Mesendoderm (in vitro differentiated cells): Measurements from ENCODE around the gene APOBEC3C.
"Not testable (repeated sequence)": the region's sequence is repeated elsewhere in the genome, so short reads cannot be mapped to it uniquely, and the experiment has no call there.

Experiments
- DNase-seq: peaks from one replicate; pipeline ENCODE4 v3.0.0; 2013
- H2AK5ac ChIP-seq: 2 replicates; pipeline ENCODE4 v1.6.1; 2013; ENCODE audit warnings: low read length, inconsistent platforms
- H2BK120ac ChIP-seq: 2 replicates; pipeline ENCODE4 v1.6.1; 2013; ENCODE audit warnings: low read depth, mild to moderate bottlenecking, low read length, moderate library complexity, mixed read lengths
- H2BK15ac ChIP-seq: replicated peaks from 2 replicates; pipeline ENCODE4 v1.6.1; 2013; ENCODE audit warnings: low read depth, mild to moderate bottlenecking, moderate library complexity
- H2BK5ac ChIP-seq: 2 replicates; pipeline ENCODE4 v1.6.1; 2013; ENCODE audit warnings: low read length, inconsistent platforms
- H3K18ac ChIP-seq: 2 replicates; pipeline ENCODE4 v1.6.1; 2013; ENCODE audit warnings: mild to moderate bottlenecking, low read length, mixed read lengths
- H3K23ac ChIP-seq: one replicate; pipeline ENCODE4 v1.6.1; 2013; ENCODE audit warnings: low read length
- H3K27ac ChIP-seq: 2 replicates; pipeline ENCODE4 v1.5.1; 2013; ENCODE audit warnings: low read depth, mild to moderate bottlenecking, inconsistent platforms, low read length, moderate library complexity
- H3K27me3 ChIP-seq: 2 replicates; pipeline ENCODE4 v1.6.1; 2013; ENCODE audit warnings: low read length, control low read depth, mild to moderate bottlenecking, inconsistent platforms; ENCODE audit not compliant: insufficient read depth, poor library complexity
- H3K36me3 ChIP-seq: 2 replicates; pipeline ENCODE4 v1.6.1; 2013; ENCODE audit warnings: low read length, inconsistent platforms; ENCODE audit not compliant: control insufficient read depth, insufficient read depth
- H3K4ac ChIP-seq: one replicate; pipeline ENCODE4 v1.6.1; 2013; ENCODE audit warnings: low read depth, mild to moderate bottlenecking, low read length, moderate library complexity
- H3K4me1 ChIP-seq: 2 replicates; pipeline ENCODE4 v1.6.1; 2013; ENCODE audit warnings: low read depth, low read length, inconsistent platforms; ENCODE audit not compliant: control insufficient read depth
- H3K4me2 ChIP-seq: 2 replicates; pipeline ENCODE4 v1.6.1; 2013; ENCODE audit warnings: low read length
- H3K4me3 ChIP-seq: 2 replicates; pipeline ENCODE4 v1.5.1; 2013; ENCODE audit warnings: mild to moderate bottlenecking, low read length
- H3K56ac ChIP-seq: one replicate; pipeline ENCODE4 v1.6.1; 2013; ENCODE audit warnings: low read length
- H3K79me1 ChIP-seq: 2 replicates; pipeline ENCODE4 v1.6.1; 2013; ENCODE audit warnings: low read length, inconsistent platforms
- H3K79me2 ChIP-seq: 2 replicates; pipeline ENCODE4 v1.6.1; 2013; ENCODE audit warnings: mild to moderate bottlenecking, low read length; ENCODE audit not compliant: control insufficient read depth, insufficient read depth
- H3K9ac ChIP-seq: 2 replicates; pipeline ENCODE4 v1.6.1; 2013; ENCODE audit warnings: low read length, inconsistent platforms
- H4K5ac ChIP-seq: one replicate; pipeline ENCODE4 v1.6.1; 2013; ENCODE audit warnings: low read length
- H4K8ac ChIP-seq: one replicate; pipeline ENCODE4 v1.6.1; 2013; ENCODE audit warnings: low read depth, mild to moderate bottlenecking, control low read depth, low read length, moderate library complexity
- WGBS: extraction: QIAGEN DNeasy Blood & Tissue Kit; methylation state at CpG from one replicate; pipeline ENCODE4 v1.1.7; 2013; ENCODE audit warnings: low lambda C conversion rate, missing lambda C conversion rate; ENCODE audit not compliant: insufficient coverage; ENCODE audit errors: extremely low coverage; 5-methylcytosine and 5-hydroxymethylcytosine counted together

The APOBEC3C gene

GRCh38 chr22:38996105-38996504, 18.0 kb upstream of the APOBEC3C start:
- no peak overlapping the region for H2AK5ac ChIP-seq
- WGBS: no CpG with 5 or more reads among the region's 6 CpGs
- no peaks in the 10 kb centered on the region for H3K4me1 ChIP-seq
- H3K79me2 ChIP-seq: no peaks in the 10 kb centered on the region
- no peak overlapping the region for H3K4ac ChIP-seq
- H4K5ac ChIP-seq: no peak overlapping the region
- H3K27ac ChIP-seq: no peak overlapping the region
- H3K79me1 ChIP-seq: no peaks in the 10 kb centered on the region
- DNase-seq: no peak
- no peak overlapping the region for H3K9ac ChIP-seq
- no peak overlapping the region for H3K18ac ChIP-seq
- H2BK15ac ChIP-seq: no peak overlapping the region
- H3K4me2 ChIP-seq: no peak overlapping the region
- no peak overlapping the region for H2BK5ac ChIP-seq
- H3K36me3 ChIP-seq: no peaks in the 10 kb centered on the region
- no peak overlapping the region for H3K56ac ChIP-seq
- H3K4me3 ChIP-seq: no peak overlapping the region
- H2BK120ac ChIP-seq: no peak overlapping the region
- no peak overlapping the region for H3K23ac ChIP-seq
- H3K27me3 ChIP-seq: no peaks in the 10 kb centered on the region
- H4K8ac ChIP-seq: no peak overlapping the region

DNA sequence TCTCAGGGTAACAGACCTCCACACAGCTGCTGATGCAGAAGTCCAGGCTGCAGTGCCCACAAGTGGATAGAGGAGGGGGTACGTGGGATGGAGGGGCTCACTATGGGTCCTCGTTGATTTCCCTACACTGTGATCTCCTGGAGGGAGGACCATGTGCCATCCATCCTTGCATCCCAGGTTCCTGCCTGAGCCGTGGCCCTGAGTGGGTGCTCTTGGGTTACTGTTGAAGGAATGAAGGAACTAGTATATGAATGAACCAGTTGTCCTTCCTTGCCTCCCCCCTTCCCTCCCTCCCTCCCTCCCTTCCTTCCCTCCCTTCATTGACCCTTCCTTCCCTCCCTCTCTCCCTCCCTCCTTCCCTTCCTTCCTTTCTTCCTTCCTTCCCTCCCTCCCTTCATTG, 16.5 kb upstream of the APOBEC3C start:
- Histone ChIP-seq H2AK5ac (peak overlapping the region; percentile 74), H2BK15ac (no peak overlapping the region), H3K36me3 (no peaks in the 10 kb centered on the region)

GRCh38 chr22:39003165-39003638, 10.9 kb upstream of the APOBEC3C start:
- no peaks in the 10 kb centered on the region for H3K36me3 ChIP-seq
- H3K23ac ChIP-seq: no peak overlapping the region
- no peak overlapping the region for H4K8ac ChIP-seq
- H4K5ac ChIP-seq: no peak overlapping the region
- no peak overlapping the region for H3K4me2 ChIP-seq
- peak overlapping the region; percentile 43 for H3K56ac ChIP-seq
- H2BK120ac ChIP-seq: no peak overlapping the region
- peak overlapping the region; percentile 52 for H2BK5ac ChIP-seq
- H2AK5ac ChIP-seq: no peak overlapping the region
- H3K79me2 ChIP-seq: no peaks in the 10 kb centered on the region
- WGBS: no CpG with 5 or more reads among the region's 7 CpGs
- no peak overlapping the region for H3K4me3 ChIP-seq
- no peaks in the 10 kb centered on the region for H3K27me3 ChIP-seq
- no peak overlapping the region for H3K27ac ChIP-seq
- peak; percentile 93 for DNase-seq
- H2BK15ac ChIP-seq: no peak overlapping the region
- H3K79me1 ChIP-seq: no peaks in the 10 kb centered on the region
- H3K4me1 ChIP-seq: no peaks in the 10 kb centered on the region
- H3K9ac ChIP-seq: peak overlapping the region; percentile 4
- peak overlapping the region; percentile 19 for H3K18ac ChIP-seq
- H3K4ac ChIP-seq: peak overlapping the region; percentile 1

More for the DNA sequence above, 16.5 kb upstream of the APOBEC3C start:
- Histone ChIP-seq H3K27ac (no peak overlapping the region), H3K4me1 (no peaks in the 10 kb centered on the region), H3K4me2 (no peak overlapping the region), H3K79me1 (no peaks in the 10 kb centered on the region), H3K23ac (peak overlapping the region; percentile 66), H3K79me2 (no peaks in the 10 kb centered on the region), H3K56ac (peak overlapping the region; percentile 44), H3K18ac (no peak overlapping the region), H3K27me3 (no peaks in the 10 kb centered on the region), H3K9ac (no peak overlapping the region), H2BK120ac (no peak overlapping the region), H4K8ac (no peak overlapping the region), H3K4ac (no peak overlapping the region), H4K5ac (no peak overlapping the region), H3K4me3 (no peak overlapping the region), H2BK5ac (peak overlapping the region; percentile 79)
- DNase-seq: no peak
- WGBS: no CpG with 5 or more reads among the region's 3 CpGs

DNA sequence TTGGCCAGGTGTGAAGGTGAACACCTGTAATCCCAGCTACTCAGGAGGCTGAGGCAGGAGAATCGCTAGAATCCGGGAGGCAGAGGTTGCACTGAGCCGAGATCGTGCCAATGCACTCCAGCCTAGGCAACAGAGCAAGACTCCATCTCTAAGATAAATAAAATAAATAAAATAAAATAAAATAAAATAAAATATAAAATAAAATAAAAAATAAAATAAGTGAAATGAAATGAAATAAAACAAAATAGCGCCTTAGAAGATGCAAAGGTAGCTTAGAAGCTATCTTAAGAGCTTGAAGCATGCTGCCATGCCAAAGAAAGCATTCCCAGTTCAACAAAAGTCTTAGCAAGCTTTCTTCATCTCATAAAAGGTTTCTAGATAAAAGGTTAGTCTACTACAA, 6.9 kb upstream of the APOBEC3C start:
- Histone ChIP-seq H4K8ac (no peak overlapping the region), H2BK15ac (no peak overlapping the region), H3K27me3 (no peaks in the 10 kb centered on the region), H3K9ac (no peak overlapping the region), H4K5ac (no peak overlapping the region), H3K4me3 (no peak overlapping the region), H3K56ac (no peak overlapping the region), H3K36me3 (no peaks in the 10 kb centered on the region), H2AK5ac (no peak overlapping the region), H3K4ac (no peak overlapping the region), H3K79me2 (no peaks in the 10 kb centered on the region), H3K18ac (no peak overlapping the region), H2BK5ac (no peak overlapping the region), H3K4me2 (no peak overlapping the region), H3K79me1 (no peaks in the 10 kb centered on the region), H2BK120ac (no peak overlapping the region), H3K4me1 (no peaks in the 10 kb centered on the region), H3K23ac (no peak overlapping the region), H3K27ac (no peak overlapping the region)
- WGBS: no CpG with 5 or more reads among the region's 5 CpGs
- DNase-seq: no peak

DNA sequence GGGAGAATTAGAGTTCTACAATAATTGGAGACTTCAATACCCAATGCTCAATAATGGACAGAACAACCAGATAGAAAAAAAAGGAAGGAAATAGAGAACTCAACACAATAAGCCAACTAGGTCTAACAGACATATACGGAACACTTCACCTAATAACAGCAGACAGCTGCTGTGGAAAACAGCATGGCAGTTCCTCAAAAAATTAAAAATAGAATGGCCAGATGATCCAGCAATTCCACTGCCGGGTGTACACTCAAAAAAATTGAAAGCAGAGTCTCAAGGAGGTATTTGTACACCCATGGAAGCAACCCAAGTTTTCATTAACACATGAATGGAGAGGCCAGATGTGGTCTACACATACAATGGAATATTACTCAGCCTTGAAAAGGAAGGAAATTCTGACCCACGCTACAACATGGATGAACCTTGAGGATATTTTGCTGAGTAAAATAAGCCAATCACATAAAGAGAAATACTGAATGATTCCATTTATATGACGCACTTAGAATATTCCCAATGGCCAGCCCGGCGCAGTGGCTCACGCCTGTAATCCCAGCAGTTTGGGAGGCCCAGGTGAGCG, 5.7 kb upstream of the APOBEC3C start:
- not testable (repeated sequence) for H3K56ac ChIP-seq, H3K18ac ChIP-seq, H3K27me3 ChIP-seq, H3K4me3 ChIP-seq, DNase-seq, H2BK15ac ChIP-seq, H3K9ac ChIP-seq, H2AK5ac ChIP-seq, H3K4me1 ChIP-seq, H4K5ac ChIP-seq, H3K27ac ChIP-seq, H3K23ac ChIP-seq, H3K4ac ChIP-seq, H3K36me3 ChIP-seq, H4K8ac ChIP-seq, H3K79me1 ChIP-seq, H2BK5ac ChIP-seq, H3K79me2 ChIP-seq, H3K4me2 ChIP-seq, H2BK120ac ChIP-seq
- WGBS: no CpG with 5 or more reads among the region's 8 CpGs

DNA sequence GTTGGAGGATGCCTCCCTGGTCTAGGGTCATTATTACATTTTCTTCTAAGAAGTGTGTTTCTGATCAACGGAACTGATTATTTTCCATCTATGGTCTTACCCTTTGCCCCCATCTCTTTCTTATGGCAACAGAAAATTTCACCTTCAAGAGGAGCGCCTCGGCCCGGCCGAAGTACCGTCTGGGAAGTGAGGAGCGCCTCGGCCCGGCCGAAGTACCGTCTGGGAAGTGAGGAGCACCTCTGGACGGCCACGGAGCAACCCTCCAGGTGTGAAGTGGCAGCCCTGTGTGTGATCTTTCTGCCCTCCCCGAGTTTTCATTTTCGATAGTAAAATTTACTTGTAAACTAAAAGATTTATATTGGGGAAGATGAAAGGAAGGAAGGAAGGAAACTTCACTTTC, 3.1 kb upstream of the APOBEC3C start:
- no peak overlapping the region for H4K8ac ChIP-seq
- H3K18ac ChIP-seq: no peak overlapping the region
- H3K4ac ChIP-seq: no peak overlapping the region
- WGBS: no CpG with 5 or more reads among the region's 15 CpGs
- no peak overlapping the region for H3K56ac ChIP-seq
- no peak overlapping the region for H3K9ac ChIP-seq
- H3K4me1 ChIP-seq: no peaks in the 10 kb centered on the region
- H3K79me2 ChIP-seq: no peaks in the 10 kb centered on the region
- H3K23ac ChIP-seq: no peak overlapping the region
- no peaks in the 10 kb centered on the region for H3K27me3 ChIP-seq
- no peak overlapping the region for H2BK5ac ChIP-seq
- no peak overlapping the region for H2BK120ac ChIP-seq
- H4K5ac ChIP-seq: no peak overlapping the region
- H3K79me1 ChIP-seq: no peaks in the 10 kb centered on the region
- H3K4me3 ChIP-seq: no peak overlapping the region
- no peak overlapping the region for H2BK15ac ChIP-seq
- no peaks in the 10 kb centered on the region for H3K36me3 ChIP-seq
- H3K27ac ChIP-seq: no peak overlapping the region
- no peak for DNase-seq
- H2AK5ac ChIP-seq: no peak overlapping the region
- H3K4me2 ChIP-seq: no peak overlapping the region
